ENCODE measurements around the gene SPATA13. TPM values are rescaled to one million over a fixed set of nuclear protein-coding genes. Genes with fewer than 3 reads are reported as not detected.

SPATA13 gene
- total RNA-seq, 2 donors from 2014 or later = 85.2 to 163 TPM

- DNase-seq (ENCODE audit: low spot score) = no peak
- Histone ChIP-seq H3K4me3 (no peak overlapping the region), H3K27ac (no peak overlapping the region), H3K36me3 (no peaks in the 10 kb centered on the region), H3K9me3 (no peaks in the 10 kb centered on the region), H3K27me3 (replicated peaks; ENCODE audit: insufficient read depth) (no peaks in the 10 kb centered on the region), H3K4me1 (replicated peaks) (no peaks in the 10 kb centered on the region)
- WGBS = 93% methylated on average over 5 of the region's 5 CpGs
- intact Hi-C loops (cut with DNase I) = no loop called here
- TF ChIP-seq POLR2A (IDR thresholded peaks at IDR 0.05) (no peak), CTCF (IDR thresholded peaks at IDR 0.05) (no peak), POLR2AphosphoS5 (IDR thresholded peaks at IDR 0.05) (no peak)
Measured at GRCh38 chr13:24242100-24242499, 81.6 kb downstream of the SPATA13 start.

GRCh38 chr13:24243302-24243701 lies 82.8 kb downstream of the SPATA13 start:
- DNase-seq (ENCODE audit: low spot score) = no peak
- Histone ChIP-seq H3K27ac (no peak overlapping the region), H3K4me3 (no peak overlapping the region), H3K9me3 (no peaks in the 10 kb centered on the region), H3K4me1 (replicated peaks) (no peaks in the 10 kb centered on the region), H3K27me3 (replicated peaks; ENCODE audit: insufficient read depth) (no peaks in the 10 kb centered on the region), H3K36me3 (no peaks in the 10 kb centered on the region)
- TF ChIP-seq POLR2AphosphoS5 (IDR thresholded peaks at IDR 0.05) (no peak), POLR2A (IDR thresholded peaks at IDR 0.05) (no peak), CTCF (IDR thresholded peaks at IDR 0.05) (no peak)
- 81% methylated on average over 2 of the region's 2 CpGs for WGBS
- intact Hi-C loops (cut with DNase I) = no loop called here

GRCh38 chr13:24244802-24245201 lies 84.3 kb downstream of the SPATA13 start:
- Histone ChIP-seq H3K36me3 (no peaks in the 10 kb centered on the region), H3K27ac (no peak overlapping the region), H3K4me1 (replicated peaks) (no peaks in the 10 kb centered on the region), H3K4me3 (no peak overlapping the region), H3K27me3 (replicated peaks; ENCODE audit: insufficient read depth) (no peaks in the 10 kb centered on the region), H3K9me3 (no peaks in the 10 kb centered on the region)
- TF ChIP-seq POLR2A (IDR thresholded peaks at IDR 0.05) = no peak
- TF ChIP-seq CTCF (IDR thresholded peaks at IDR 0.05) = no peak
- no peak for TF ChIP-seq POLR2AphosphoS5 (IDR thresholded peaks at IDR 0.05)
- WGBS = 87% methylated on average over 6 of the region's 6 CpGs
- DNase-seq (ENCODE audit: low spot score) = no peak
- intact Hi-C loops (cut with DNase I) = no loop called here

- TF ChIP-seq CTCF (IDR thresholded peaks at IDR 0.05) = no peak
- TF ChIP-seq POLR2A (IDR thresholded peaks at IDR 0.05) = no peak
- TF ChIP-seq POLR2AphosphoS5 (IDR thresholded peaks at IDR 0.05) = no peak
- no peak overlapping the region for H3K27ac ChIP-seq
- H3K4me1 ChIP-seq (replicated peaks) = no peaks in the 10 kb centered on the region
- no peaks in the 10 kb centered on the region for H3K9me3 ChIP-seq
- intact Hi-C loops (cut with DNase I) = no loop called here
- no peak for DNase-seq (ENCODE audit: low spot score)
- 89% methylated on average over 5 of the region's 5 CpGs for WGBS
- H3K36me3 ChIP-seq = no peaks in the 10 kb centered on the region
- no peak overlapping the region for H3K4me3 ChIP-seq
- H3K27me3 ChIP-seq (replicated peaks; ENCODE audit: insufficient read depth) = no peaks in the 10 kb centered on the region
Measured at GRCh38 chr13:24247016-24247415, 86.5 kb downstream of the SPATA13 start.

DNA sequence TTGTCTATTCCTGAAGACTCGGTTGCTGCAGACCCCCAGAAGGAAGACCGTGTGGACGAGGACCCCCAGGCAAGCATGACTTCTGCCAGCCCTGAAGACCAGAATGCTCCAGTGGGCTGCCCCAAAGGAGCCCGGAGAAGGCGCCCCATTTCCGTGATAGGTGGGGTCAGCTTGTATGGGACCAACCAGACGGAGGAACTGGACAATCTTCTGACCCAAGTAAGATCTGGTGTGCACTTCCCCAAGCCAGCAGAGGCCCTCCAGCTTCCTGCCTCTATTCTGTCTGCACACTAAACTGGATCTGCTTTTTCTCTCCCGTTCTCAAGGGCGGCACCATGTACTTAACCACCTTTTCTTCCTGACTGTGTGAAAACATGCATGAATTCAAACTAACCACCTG lies 89.1 kb downstream of the SPATA13 start:
- TF ChIP-seq POLR2AphosphoS5 (IDR thresholded peaks at IDR 0.05) (no peak), POLR2A (IDR thresholded peaks at IDR 0.05) (no peak), CTCF (IDR thresholded peaks at IDR 0.05) (no peak)
- Histone ChIP-seq H3K27me3 (replicated peaks; ENCODE audit: insufficient read depth) (no peaks in the 10 kb centered on the region), H3K36me3 (no peaks in the 10 kb centered on the region), H3K9me3 (no peaks in the 10 kb centered on the region), H3K27ac (no peak overlapping the region), H3K4me1 (replicated peaks) (no peaks in the 10 kb centered on the region), H3K4me3 (no peak overlapping the region)
- intact Hi-C loops (cut with DNase I) = no loop called here
- no peak for DNase-seq (ENCODE audit: low spot score)
- 91% methylated on average over 9 of the region's 9 CpGs for WGBS
